ES-I3 (cell line): ENCODE measurements around the gene SYTL3.
"Not testable (repeated sequence)": the region's sequence is repeated elsewhere in the genome, so short reads cannot be mapped to it uniquely, and the experiment has no call there.

ENCODE experiments used
- H3K36me3 ChIP-seq: 2 replicates; pipeline ENCODE4 v1.6.1; 2013; ENCODE audit warnings: mild to moderate bottlenecking, low read length, control low read depth, moderate library complexity; ENCODE audit not compliant: insufficient read depth
- H3K4me1 ChIP-seq: 2 replicates; pipeline ENCODE4 v1.6.1; 2013; ENCODE audit warnings: mild to moderate bottlenecking, control low read depth, low read length; ENCODE audit not compliant: insufficient read depth
- H3K9ac ChIP-seq: 2 replicates; pipeline ENCODE4 v1.6.1; 2013; ENCODE audit warnings: low read depth, mild to moderate bottlenecking, low read length, moderate library complexity
- H3K9me3 ChIP-seq: 2 replicates; pipeline ENCODE4 v1.6.1; 2013; ENCODE audit warnings: mild to moderate bottlenecking, low read length, moderate library complexity; ENCODE audit not compliant: control insufficient read depth, insufficient read depth

SYTL3 gene

GRCh38 chr6:158614606-158615005 is 35.2 kb upstream of the SYTL3 start:
- not testable (repeated sequence) for H3K9ac ChIP-seq, H3K9me3 ChIP-seq
- peaks cover 10% of the 10 kb centered on the region; the same call in 1 of the 2 replicates for H3K36me3 ChIP-seq
- peaks cover 19% of the 10 kb centered on the region for H3K4me1 ChIP-seq

- not testable (repeated sequence) for H3K36me3 ChIP-seq, H3K9ac ChIP-seq, H3K4me1 ChIP-seq, H3K9me3 ChIP-seq
These were observed 31.6 kb upstream of the SYTL3 start for GRCh38 chr6:158618289-158618688.

GRCh38 chr6:158619922-158620801 is 29.7 kb upstream of the SYTL3 start:
- Histone ChIP-seq H3K4me1 (no peaks in the 10 kb centered on the region), H3K9me3 (no peaks in the 10 kb centered on the region), H3K9ac (no peak overlapping the region), H3K36me3 (peaks cover 5% of the 10 kb centered on the region; the same call in 1 of the 2 replicates)

GRCh38 chr6:158620963-158621693 is 28.7 kb upstream of the SYTL3 start:
- H3K4me1 ChIP-seq = no peaks in the 10 kb centered on the region
- no peaks in the 10 kb centered on the region for H3K9me3 ChIP-seq
- H3K36me3 ChIP-seq = peaks cover 10% of the 10 kb centered on the region; the same call in 1 of the 2 replicates
- no peak overlapping the region for H3K9ac ChIP-seq

GRCh38 chr6:158621694-158622544 is 27.9 kb upstream of the SYTL3 start:
- H3K9ac ChIP-seq = no peak overlapping the region
- H3K9me3 ChIP-seq = no peaks in the 10 kb centered on the region
- peaks cover 12% of the 10 kb centered on the region for H3K36me3 ChIP-seq
- H3K4me1 ChIP-seq = no peaks in the 10 kb centered on the region

GRCh38 chr6:158622545-158623190 is 27.2 kb upstream of the SYTL3 start:
- H3K36me3 ChIP-seq = peaks cover 12% of the 10 kb centered on the region
- H3K4me1 ChIP-seq = no peaks in the 10 kb centered on the region
- no peak overlapping the region for H3K9ac ChIP-seq
- no peaks in the 10 kb centered on the region for H3K9me3 ChIP-seq

GRCh38 chr6:158624684-158625682 is 24.9 kb upstream of the SYTL3 start:
- no peaks in the 10 kb centered on the region for H3K9me3 ChIP-seq
- H3K4me1 ChIP-seq = peaks cover 6% of the 10 kb centered on the region
- peaks cover 16% of the 10 kb centered on the region for H3K36me3 ChIP-seq
- no peak overlapping the region for H3K9ac ChIP-seq

- H3K4me1 ChIP-seq = peaks cover 6% of the 10 kb centered on the region
- H3K36me3 ChIP-seq = peaks cover 21% of the 10 kb centered on the region
- no peak overlapping the region for H3K9ac ChIP-seq
- no peaks in the 10 kb centered on the region for H3K9me3 ChIP-seq
These were observed 24.0 kb upstream of the SYTL3 start for GRCh38 chr6:158625881-158626305.

- no peak overlapping the region for H3K9ac ChIP-seq
- no peaks in the 10 kb centered on the region for H3K9me3 ChIP-seq
- peaks cover 6% of the 10 kb centered on the region for H3K4me1 ChIP-seq
- H3K36me3 ChIP-seq = peaks cover 24% of the 10 kb centered on the region
These were observed 23.3 kb upstream of the SYTL3 start for GRCh38 chr6:158626360-158627167.

GRCh38 chr6:158627168-158627939 is 22.5 kb upstream of the SYTL3 start:
- Histone ChIP-seq H3K36me3 (peaks cover 27% of the 10 kb centered on the region), H3K4me1 (peaks cover 6% of the 10 kb centered on the region), H3K9ac (no peak overlapping the region), H3K9me3 (no peaks in the 10 kb centered on the region)

GRCh38 chr6:158627940-158628211 is 22.0 kb upstream of the SYTL3 start:
- H3K36me3 ChIP-seq = peaks cover 23% of the 10 kb centered on the region
- peaks cover 6% of the 10 kb centered on the region for H3K4me1 ChIP-seq
- H3K9ac ChIP-seq = no peak overlapping the region
- H3K9me3 ChIP-seq = no peaks in the 10 kb centered on the region

- H3K9ac ChIP-seq = no peak overlapping the region
- H3K9me3 ChIP-seq = no peaks in the 10 kb centered on the region
- peaks cover 6% of the 10 kb centered on the region for H3K4me1 ChIP-seq
- peaks cover 22% of the 10 kb centered on the region for H3K36me3 ChIP-seq
These were observed 21.3 kb upstream of the SYTL3 start for GRCh38 chr6:158628542-158628941.
